ENCODE measurements around the gene ARID1B.
A peak's percentile ranks its signal among the peaks of the same experiment; 100 is the strongest.

The ARID1B gene

GRCh38 chr6:157117431-157118095, 340.4 kb downstream of the ARID1B start:
- no peak for DNase-seq

- DNase-seq: no peak
These were observed 342.4 kb downstream of the ARID1B start for GRCh38 chr6:157119502-157120027.

- DNase-seq: no peak
These were observed 343.5 kb downstream of the ARID1B start for GRCh38 chr6:157120534-157121232.

GRCh38 chr6:157121897-157122296, 344.7 kb downstream of the ARID1B start:
- DNase-seq: no peak

- DNase-seq: no peak
These were observed 346.1 kb downstream of the ARID1B start for GRCh38 chr6:157123234-157123633.

GRCh38 chr6:157124485-157125254, 347.5 kb downstream of the ARID1B start:
- no peak for DNase-seq

- no peak for DNase-seq
These were observed 348.4 kb downstream of the ARID1B start for GRCh38 chr6:157125531-157125930.

GRCh38 chr6:157126183-157127098, 349.3 kb downstream of the ARID1B start:
- no peak for DNase-seq

- no peak for DNase-seq
These were observed 351.1 kb downstream of the ARID1B start for GRCh38 chr6:157128235-157128775.

- DNase-seq: no peak
These were observed 354.1 kb downstream of the ARID1B start for GRCh38 chr6:157131250-157131649.

GRCh38 chr6:157133856-157134255, 356.7 kb downstream of the ARID1B start:
- no peak for DNase-seq

- no peak for DNase-seq
These were observed 357.3 kb downstream of the ARID1B start for GRCh38 chr6:157134402-157135047.

GRCh38 chr6:157135691-157136090, 358.5 kb downstream of the ARID1B start:
- DNase-seq: no peak

- no peak for DNase-seq
These were observed 360.3 kb downstream of the ARID1B start for GRCh38 chr6:157137501-157137900.

GRCh38 chr6:157139054-157139708, 362.0 kb downstream of the ARID1B start:
- no peak for DNase-seq

- peak; percentile 37 for DNase-seq
These were observed 366.2 kb downstream of the ARID1B start for GRCh38 chr6:157143171-157143889.

- no peak for DNase-seq
These were observed 367.0 kb downstream of the ARID1B start for GRCh38 chr6:157143890-157144798.

- no peak for DNase-seq
These were observed 367.8 kb downstream of the ARID1B start for GRCh38 chr6:157144859-157145568.

Measured in CD4-positive, alpha-beta T cell treated with Interleukin-15 for 1 hour (primary cell).